HG03558 (cell line): Measurements from ENCODE around the gene B3GALT6.
"Not testable (repeated sequence)": the region's sequence is repeated elsewhere in the genome, so short reads cannot be mapped to it uniquely, and the experiment has no call there.

Experiments
- ATAC-seq: cut with Tn5 transposase; IDR thresholded peaks from one replicate; pipeline ENCODE4 v1.9.1; 2021; ENCODE audit warnings: moderate number of reproducible peaks; ENCODE audit not compliant: unreplicated experiment; ENCODE audit errors: extremely low read depth

Gene B3GALT6

DNA sequence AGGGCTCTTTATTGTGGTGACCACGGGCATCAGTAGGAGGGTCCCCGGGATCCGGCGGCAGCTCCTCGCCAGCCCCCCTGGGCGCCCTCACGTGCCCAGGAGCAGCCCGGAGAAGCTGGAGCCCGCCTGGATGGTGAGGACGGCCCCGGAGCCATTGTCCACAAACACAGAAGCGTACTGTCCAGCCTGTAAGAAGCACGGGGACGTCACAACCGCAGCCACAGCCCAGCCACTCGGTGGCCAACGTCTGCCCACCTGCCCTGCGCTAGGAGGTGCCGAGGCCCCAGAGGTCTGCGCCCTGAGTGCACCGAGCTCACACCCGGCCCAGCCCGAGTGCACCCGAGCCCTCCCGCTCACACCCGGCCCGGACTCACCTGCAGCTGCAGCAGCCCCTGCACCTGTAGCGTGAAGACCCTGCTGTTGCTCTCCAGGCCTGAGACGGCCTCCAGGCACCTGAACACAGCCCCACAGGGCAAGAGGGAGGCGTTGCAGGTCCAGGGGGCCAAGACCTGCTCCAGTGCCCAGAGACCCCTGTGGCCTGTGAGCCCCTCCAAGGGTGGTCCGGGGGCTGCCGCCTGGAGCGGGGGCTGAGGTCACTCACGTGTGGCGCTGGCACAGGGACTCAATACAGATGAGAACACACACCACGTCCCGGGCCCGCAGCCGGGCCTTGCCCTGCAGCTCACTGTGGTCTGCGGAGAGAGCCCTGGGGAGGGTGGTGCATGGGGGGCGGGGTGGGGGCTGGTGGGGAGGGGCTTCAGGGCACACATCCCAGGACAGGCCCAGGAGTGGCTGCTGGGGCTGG, 10.6 kb downstream of the B3GALT6 start:
- ATAC-seq = no peak

DNA sequence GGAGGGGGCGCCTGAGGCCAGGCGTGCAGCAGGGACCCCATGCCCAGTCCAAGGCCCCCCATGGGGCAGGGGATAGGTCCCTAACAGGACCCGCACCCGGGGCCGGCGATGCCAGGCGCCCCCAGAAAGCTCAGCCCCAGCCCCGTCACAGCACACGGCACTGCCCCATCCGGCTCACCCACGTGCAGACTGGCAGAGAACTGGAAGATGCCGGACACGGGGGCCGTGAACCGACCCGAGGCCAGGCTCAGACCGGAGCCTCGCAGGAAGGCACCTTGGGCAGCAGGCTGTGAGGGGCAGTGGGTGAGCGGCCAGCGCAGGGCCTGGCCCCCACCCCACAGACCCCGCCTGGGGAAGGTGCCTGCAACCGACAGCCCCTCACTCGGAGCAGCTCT, 11.2 kb downstream of the B3GALT6 start:
- ATAC-seq = no peak

DNA sequence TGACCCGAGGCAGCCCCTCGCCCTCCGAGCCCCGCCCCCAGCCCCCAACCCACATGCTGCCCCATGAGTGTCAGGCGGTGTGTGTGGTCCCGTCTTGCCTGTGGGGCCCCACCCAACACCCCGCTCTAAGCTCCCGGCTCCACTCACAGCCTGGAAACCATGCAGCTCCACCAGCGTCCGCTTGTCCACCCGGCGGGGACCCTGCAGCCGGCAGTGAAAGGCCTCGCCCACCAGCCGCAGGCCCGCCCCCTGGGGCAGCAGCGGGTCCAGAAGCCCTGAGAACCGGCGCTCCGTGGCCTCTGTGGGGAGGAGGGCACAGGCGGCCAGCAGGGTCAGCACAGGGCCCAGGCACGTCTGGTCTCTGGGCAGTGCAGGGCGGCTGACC, 11.8 kb downstream of the B3GALT6 start:
- ATAC-seq = no peak

DNA sequence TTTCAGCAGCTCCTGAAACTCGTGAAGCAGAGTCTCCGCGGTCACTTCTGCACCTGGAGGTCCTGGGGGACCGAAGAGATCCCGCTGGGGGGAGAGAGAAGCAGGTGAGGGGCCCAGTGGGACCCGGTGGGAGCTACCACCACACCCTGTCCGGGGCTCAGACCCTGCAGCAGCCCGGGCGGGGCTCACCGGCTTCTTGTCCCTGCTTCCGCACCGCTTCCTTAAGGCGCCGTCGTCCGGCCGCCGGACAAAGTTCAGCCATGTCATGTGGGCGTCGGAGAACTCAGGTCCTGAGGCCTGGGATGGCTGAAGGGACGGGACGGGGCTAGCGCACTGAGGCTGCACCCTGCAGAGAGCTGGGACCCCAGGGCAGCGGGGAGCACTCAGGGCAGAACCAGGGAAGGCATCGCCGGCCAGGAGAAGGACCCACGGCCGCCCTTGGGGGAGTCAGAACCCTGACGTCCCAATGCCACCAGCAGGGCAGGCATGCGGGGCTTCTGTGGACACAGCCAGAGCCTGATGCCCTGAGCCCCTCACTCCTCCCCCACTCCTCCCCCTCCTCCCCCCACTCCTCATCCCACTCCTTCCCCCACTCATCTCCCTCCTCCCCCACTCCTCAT, 12.3 kb downstream of the B3GALT6 start:
- no peak for ATAC-seq

DNA sequence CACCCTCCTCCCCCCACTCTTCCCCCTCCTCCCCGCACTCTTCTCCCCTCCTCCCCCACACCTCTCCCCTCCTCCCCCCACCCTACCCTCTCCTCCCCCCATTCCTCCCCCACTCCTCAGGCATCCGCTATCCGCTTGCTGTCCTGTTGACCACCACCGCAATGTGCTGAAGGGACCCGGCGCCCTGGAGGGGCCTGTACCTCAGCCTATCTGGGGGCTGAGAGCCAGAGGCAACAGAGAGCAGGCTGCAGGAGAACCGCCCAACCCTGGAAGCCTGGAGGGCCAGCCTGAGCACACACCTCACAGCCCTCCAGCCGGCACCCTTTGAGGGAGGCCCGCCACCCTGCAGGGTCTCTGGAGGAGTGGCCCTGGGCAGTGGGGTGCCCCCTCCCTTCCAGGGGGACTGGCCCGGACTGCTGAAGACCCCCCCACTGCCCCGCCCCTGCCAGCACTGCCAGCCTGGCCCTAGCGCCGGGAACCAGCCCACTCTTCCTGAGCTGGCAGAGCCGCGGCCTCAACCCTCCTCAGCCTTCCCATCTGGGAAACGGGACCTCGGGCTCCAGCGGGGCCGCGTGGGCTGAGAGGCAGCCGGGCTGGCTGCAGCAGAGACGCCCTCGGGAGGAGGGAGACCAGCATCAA, 13.3 kb downstream of the B3GALT6 start:
- ATAC-seq = no peak

DNA sequence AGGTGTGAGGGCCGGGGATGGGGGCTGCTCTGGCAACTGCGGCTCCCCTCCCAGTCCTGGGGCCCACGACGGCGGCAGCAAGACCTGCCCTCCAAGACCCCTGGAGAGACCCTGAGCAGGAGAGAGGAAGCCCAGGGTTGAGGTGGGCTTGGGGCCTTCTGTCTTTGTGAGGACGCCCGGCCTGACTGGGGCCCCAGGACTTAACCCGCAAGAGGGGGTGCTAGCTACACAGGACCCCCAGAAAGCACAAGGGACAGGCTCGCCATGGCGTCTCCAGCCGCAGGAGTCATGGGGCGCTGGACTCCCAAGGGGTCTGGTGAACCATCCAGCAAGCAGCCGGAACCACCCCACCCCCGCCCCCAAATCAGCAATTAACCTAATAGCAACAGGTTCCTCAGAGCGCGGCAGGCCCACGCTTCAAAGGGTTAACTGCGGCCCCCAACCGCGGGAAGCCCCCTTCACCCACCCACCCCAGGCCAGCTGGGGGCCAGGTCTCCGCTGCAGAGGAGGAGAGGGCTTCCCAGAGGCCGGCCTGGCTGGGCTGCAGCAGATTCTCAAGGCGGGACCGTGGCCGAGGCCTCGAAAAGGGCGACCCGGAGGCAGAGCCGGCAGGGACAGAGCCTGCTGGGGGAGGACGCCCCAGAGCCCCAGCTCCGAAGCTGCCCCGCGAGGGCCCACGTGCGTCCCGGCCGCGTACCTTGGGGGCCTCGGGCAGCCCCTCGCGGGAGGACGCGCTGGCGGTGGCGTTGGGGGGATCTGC, 14.0 kb downstream of the B3GALT6 start:
- no peak for ATAC-seq

DNA sequence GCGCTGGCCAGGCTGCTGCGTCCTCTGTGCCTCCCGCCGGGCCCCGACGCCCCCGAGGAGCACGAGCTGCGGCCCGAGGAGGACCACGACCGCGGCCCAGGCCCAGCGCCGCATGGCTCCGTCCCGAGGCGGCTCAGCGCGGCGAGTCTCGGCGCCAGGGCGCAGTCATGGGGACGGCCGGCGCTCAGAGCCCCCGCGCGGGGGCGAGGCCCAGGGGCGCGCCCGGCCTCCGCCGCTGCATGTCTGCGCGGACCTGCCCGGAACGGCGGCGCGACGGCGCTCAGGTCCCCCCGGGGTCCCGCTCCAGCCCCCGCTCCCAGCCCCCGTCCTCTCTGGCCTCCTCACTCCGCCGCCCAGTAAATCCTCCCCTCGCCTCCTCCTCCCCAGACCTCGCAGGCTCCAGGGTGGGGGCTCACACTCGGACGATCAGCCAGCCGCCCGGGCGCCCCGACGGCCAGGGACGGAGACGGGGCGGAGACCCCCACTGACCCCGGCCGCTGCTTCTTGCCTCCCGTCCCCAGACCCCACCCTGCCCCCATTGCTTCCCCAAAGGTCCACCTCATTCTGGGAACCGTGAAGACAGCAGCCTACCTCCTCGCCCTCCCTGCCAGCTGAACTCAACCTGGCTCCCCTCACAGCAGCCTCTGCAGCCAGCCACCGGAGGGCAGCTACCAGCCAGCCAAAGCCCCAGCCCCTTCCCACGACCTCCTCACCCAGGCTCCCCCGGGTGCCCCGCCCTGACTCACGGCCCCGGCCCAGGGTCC, 14.7 kb downstream of the B3GALT6 start, which contains the start of gene C1QTNF12:
C1QTNF12 (minus strand) TSS at position 146 of the 764 bp plus-strand sequence; CDS start at position 114, 32 bp downstream.
- ATAC-seq = no peak

DNA sequence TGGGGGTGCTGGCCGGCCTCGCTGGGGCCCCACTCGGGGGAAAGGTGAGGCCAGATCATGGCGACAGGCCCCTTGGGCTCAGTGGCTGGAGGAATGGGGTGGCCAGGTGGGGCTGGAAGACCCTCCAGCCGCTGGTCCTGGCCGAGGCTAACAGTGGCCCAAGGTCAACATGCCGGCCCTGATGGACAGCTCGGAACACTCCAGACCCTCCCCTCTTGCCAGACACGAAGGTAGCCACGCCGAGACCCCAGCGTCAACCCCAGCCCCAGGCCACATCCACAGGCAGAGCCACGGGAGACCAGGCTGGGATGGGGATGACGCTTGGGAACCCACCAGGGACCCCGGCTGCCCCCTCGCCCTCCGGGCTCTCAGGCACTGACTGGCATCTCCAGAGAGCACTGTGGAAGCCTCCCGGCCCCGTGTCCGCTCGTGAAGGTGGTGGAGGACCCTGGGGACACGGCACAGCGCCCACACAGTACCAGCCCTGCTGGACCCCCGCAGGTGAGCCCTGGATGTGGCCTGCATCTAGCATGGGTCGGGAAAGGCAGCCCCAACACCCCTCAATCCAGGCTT, 15.4 kb downstream of the B3GALT6 start:
- no peak for ATAC-seq

DNA sequence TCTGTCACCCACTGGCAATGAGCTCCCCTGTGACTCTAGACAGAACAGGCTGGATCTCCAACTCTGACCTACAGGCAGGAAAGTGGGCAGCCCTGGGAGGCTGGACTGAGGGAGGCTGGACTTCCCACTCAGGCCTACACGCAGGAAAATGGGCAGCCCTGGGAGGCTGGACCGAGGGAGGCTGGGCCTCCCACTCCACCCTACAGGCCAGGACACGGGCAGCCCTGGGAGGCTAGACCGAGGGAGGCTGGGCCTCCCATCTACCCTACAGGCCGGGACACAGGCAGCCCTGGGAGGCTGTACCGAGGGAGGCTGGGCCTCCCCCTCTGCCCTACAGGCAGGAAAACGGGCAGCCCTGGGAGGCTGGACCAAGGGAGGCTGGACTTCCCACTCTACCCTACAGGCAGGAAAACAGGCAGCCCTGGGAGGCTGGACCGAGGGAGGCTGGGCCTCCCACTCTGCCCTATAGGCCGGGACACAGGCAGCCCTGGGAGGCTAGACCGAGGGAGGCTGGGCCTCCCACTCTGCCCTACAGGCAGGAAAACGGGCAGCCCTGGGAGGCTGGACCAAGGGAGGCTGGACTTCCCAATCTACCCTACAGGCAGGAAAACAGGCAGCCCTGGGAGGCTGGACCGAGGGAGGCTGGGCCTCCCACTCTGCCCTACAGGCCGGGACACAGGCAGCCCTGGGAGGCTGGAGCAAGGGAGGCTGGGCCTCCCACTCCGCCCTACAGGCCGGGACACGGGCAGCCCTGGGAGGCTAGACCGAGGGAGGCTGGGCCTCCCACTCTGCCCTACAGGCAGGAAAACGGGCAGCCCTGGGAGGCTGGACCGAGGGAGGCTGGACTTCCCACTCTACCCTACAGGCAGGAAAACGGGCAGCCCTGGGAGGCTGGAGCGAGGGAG, 16.2 kb downstream of the B3GALT6 start:
- ATAC-seq = not testable (repeated sequence)

DNA sequence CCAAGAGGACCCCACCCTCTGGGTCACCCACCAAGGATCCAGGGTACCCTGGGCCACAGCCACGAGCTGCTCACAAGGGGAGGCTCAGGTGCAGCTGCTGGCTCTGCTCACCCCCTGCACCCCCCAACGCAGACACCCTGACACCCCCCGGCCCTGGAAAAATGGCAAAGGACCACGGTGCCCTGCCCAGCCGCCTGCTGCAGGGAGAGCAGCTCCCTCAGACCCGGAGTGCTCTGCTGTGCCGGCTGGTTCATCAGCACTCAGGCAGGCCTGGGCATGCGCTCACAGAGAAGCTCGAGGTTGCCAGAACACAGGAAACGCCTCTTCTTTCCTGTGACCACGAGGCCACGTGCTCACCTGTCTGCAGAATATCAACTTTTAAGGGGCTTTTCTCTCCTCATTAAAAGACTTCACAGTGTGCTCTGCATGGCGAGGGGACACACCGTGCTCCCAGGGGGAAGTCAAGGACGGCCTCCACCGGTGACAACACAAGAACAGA, 18.8 kb downstream of the B3GALT6 start:
- peak; percentile 55 for ATAC-seq

DNA sequence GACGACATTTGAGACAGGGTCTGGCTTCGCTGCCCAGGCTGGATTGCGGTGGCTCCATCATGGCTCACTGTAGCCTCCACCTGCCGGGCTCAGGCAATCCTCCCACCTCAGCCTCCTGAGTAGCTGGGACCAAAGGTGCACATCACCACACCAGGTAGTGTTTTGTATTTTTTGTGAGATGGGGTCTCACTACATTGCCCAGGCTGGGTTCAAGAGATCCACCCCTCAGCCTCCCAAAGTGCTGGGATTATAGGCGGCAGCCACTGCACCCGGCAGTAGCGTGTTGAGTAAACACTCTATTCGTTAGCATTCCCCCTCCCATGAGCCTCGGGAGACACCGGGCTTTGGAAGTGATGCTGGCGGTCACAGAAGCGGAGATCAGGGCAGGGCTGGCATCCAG, 21.3 kb downstream of the B3GALT6 start:
- ATAC-seq = no peak

DNA sequence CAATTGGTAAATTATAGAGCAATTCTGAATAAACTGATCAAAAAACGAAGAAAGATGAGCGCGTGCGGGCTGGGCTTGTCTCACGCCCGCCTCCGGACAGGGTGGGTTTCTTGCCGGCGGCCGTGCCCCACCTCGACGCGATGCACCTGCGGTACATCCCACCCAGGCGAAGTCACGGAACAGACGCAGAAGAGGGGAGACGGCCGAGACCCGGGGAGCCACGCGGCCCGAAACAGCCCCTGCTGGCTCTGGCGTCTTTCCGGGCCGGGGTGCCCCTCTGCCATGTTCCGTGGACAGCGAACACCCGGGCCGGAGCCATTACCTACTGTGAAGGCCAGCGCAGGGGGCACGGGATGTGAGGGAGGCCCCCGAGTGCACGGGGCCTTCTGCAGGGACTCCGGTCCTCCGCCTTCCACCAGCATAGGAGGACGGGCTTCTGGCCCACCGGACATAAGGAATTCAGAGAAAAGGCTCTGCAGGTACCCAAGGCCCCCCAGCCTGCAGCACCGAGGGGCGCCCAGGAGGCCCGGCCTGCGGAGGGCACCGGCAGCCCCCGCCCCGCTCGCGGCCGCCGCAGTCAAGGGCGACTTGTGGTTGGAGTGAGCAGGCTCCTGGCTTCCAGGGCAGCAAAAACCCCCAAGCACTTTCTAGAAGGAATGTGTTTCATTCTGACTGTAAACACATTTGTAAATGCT, 22.1 kb downstream of the B3GALT6 start:
- ATAC-seq = no peak

DNA sequence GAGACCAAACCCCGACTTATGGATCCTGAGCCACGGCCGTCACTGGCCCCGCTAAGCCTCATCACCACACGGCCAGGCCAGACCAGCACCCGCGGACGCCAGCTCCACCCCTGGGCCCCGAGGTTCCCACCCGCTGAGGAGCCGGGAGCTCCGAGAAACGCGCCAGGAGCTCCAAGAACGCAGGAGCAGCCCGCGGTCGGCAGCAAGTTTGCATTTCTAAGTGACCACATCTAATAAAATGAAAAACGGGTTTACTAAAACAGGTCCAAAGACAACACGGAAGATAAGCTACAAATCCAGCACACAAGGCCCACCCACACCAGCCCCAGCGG, 22.6 kb downstream of the B3GALT6 start:
- ATAC-seq = no peak

DNA sequence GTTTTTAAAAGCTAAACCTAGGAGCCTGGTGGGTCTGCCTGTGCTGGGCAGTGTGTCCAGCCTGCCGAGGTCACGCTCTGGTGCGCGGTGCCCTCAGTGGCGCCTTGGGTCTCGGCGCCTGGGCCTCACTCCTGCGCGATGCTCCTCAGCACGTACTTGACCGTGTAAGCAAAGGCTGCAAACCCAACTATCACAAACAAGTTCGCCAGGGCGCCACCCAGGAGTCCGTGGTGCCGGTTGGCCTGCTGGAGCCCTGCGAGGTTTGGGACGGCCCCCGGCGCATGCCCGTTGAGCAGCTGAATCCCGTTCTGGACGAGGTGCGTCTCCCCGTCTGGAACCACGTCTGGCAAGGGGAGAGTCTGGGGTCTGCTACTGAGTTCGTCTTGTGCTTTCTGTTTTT, 23.0 kb downstream of the B3GALT6 start:
- no peak for ATAC-seq

DNA sequence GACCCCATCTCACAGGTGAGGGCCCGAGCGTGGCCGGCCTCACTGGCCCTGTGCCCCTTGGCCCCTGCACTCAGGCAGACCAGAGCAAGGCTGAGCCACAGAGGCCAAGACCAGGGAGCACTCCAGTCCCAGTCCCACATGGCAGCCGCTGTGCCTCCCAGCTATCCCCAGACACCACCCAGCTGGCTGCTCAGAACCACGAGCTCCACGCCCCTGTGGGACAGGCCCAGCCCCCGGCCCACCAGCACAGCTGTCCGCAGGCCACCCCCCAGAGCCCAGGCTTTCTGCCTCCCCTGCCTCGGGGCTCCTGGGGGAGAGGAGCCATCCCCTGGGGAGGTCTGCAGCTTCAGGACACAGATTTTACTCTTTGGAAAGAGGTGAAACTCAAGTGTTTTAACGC, 23.6 kb downstream of the B3GALT6 start:
- no peak for ATAC-seq

DNA sequence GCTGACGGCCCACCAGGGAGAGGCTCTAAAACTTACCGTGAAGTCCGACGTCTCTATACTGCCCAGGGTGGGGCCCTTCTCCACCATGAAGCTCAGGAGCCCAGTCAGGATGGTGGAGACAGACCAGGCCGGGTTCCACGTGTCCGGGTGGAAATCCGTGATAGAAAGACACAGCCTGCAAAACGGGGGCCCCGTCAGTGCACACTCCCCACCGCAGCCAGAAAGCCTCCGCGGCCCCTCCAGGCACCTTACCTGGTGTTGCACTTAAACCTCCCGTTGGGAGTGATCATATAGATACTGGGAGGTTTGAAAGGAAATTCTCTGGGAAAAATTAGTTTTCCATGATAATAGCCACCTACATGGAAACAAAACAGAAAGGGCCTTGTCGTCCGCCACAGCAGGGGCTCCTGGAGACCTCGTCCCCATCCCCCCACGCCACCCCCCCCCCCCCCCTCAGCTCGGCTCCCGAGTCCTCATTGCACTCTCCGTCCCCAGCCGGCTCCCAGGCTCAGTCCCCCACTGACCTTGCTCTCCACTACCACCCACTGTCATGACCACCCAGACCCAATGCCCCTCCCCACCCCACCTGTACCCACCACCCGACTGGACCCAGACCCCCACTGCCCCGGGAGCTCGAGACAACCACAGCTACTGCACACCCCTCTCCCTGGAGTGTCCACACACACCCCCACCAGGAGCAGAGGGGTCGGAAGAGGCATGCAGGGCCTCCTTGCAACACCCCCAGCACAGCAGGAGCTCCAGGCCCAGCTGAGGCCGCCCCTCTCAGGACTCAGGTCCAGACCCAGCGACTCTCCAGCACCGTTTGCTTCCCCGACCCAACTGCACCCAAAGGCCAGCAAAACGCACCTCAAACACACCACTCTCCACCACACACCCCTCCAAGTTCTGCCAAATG, 25.2 kb downstream of the B3GALT6 start:
- no peak for ATAC-seq

DNA sequence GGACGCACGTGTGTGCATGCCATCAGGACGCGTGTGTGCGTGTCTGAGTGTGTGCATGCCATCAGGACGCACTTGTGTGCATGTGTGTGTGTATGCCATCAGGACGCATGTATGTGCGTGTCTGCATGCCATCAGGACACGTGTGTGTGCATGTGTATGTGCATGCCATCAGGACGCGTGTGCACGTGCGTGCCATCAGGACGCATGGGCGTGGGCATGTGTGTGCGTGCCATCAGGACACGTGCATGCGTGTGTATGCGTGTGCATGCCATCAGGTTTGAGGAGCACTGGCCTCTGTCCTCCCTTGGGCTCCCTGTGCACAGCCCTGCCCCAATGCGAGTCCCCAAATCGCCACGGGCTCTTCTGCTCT, 27.1 kb downstream of the B3GALT6 start:
- no peak for ATAC-seq
